HCT116 (cell line): ENCODE measurements around the gene ABHD18. TPM values are rescaled to one million over a fixed set of nuclear protein-coding genes. Genes with fewer than 3 reads are reported as not detected.

ENCODE experiments used
- CTCF ChIP-seq, 3 experiments: fragments of 200-600 bp in 1 of 3; sonication (generic) in 1 of 3; IDR thresholded peaks in 2 of 3; conservative IDR thresholded peaks in 1 of 3; 2 replicates each; pipeline ENCODE4 v1.5.1; 2012 to 2017; ENCODE audit warnings: low read depth in 2 of 3, low read length in 2 of 3, antibody characterized with exemption in 1 of 3, borderline replicate concordance in 1 of 3, control low read depth in 1 of 3, mild to moderate bottlenecking in 1 of 3, mixed read lengths in 1 of 3, mixed run types in 1 of 3, moderate library complexity in 1 of 3; ENCODE audit not compliant: insufficient read depth in 1 of 3
- EZH2 ChIP-seq: fragments of 200-600 bp; sonication (generic); IDR thresholded peaks from 2 replicates; pipeline ENCODE4 v1.6.1; 2017; ENCODE audit warnings: antibody characterized with exemption, mixed run types
- FOSL1 ChIP-seq: IDR thresholded peaks from 2 replicates; pipeline ENCODE4 v1.6.1; 2012; ENCODE audit warnings: low read depth
- JUND ChIP-seq: IDR thresholded peaks from 2 replicates; pipeline ENCODE4 v1.6.1; 2012
- MAX ChIP-seq: IDR thresholded peaks from 2 replicates; pipeline ENCODE4 v1.6.1; 2012
- POLR2A ChIP-seq: IDR thresholded peaks from 2 replicates; pipeline ENCODE4 v1.7.0; 2011; ENCODE audit warnings: borderline replicate concordance; ENCODE audit not compliant: insufficient read depth, insufficient read length; ENCODE audit errors: extremely low read depth
- total RNA-seq: library from RNA; stranded (reverse); gene quantifications from one replicate; pipeline ENCODE4 v1.2.1, GENCODE V29; 2021; ENCODE audit not compliant: unreplicated experiment

ABHD18 gene
- total RNA-seq, 1 experiment from 2014 or later = 9.7 TPM

DNA sequence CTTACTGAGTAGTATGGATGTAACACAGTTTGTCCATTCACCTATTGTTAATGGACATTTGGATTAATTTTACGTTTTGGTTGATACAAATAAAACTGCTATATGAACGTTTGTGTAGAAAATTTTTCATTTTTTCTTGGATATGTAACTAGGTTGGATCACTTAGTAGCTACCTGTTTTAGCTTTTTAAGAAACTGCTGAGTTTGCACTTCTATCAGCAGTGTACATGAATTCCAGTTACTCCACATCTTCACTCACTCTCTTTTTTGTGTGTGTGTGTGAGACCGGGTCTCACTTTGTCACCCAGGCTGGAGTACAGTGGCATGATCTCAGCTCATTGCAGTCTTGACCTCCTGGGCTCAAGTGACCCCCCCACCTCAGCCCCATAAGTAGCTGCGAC is 111.3 kb downstream of the ABHD18 start (continued):
- TF ChIP-seq CTCF (IDR thresholded peaks at IDR 0.05 in 2 of 3, conservative IDR thresholded peaks at IDR 0.05 in 1 of 3; ENCODE audit: borderline replicate concordance in 1 of 3, insufficient read depth in 1 of 3, low read depth in 2 of 3, low read length in 2 of 3) (no peak), EZH2 (no peak), FOSL1 (no peak), MAX (no peak), POLR2A (no peak), JUND (no peak)
- TF ChIP-seq, all 23 proteins: peak for 0

Other genes starting within 250 kb of the ABHD18 start
- not detected for gene SLC25A31, start 235.0 kb upstream of the ABHD18 start, total RNA-seq
- 18.6 TPM for gene HSPA4L, start 183.1 kb upstream of the ABHD18 start, total RNA-seq
- 34.8 TPM for gene PLK4, start 84.5 kb upstream of the ABHD18 start, total RNA-seq
- gene MFSD8, start 233 bp upstream of the ABHD18 start, total RNA-seq = 17.1 TPM
- 31.1 TPM for gene LARP1B, start 95.9 kb downstream of the ABHD18 start, total RNA-seq